ENCODE data around the gene GCK.

DNA sequence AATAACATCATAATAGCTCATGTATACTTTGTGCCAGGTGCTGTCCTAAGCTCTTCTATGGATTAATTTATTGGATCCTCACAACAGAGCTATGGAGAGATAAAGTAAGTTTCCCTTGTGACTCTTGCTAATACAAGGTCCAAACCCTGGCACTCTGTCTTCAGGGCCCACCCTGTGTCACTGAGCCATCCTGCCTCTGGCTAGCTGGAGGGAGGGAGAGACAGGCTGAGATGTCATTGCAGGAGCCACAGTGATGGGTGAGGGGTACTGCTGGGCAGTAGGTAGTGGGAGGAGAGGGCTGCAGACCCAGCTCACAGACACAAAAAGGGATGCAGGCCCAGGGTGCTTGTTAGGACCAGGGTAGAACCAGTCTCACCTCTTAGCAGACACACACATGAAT, 16.9 kb downstream of the GCK start:
- TF ChIP-seq, protein P1, sequence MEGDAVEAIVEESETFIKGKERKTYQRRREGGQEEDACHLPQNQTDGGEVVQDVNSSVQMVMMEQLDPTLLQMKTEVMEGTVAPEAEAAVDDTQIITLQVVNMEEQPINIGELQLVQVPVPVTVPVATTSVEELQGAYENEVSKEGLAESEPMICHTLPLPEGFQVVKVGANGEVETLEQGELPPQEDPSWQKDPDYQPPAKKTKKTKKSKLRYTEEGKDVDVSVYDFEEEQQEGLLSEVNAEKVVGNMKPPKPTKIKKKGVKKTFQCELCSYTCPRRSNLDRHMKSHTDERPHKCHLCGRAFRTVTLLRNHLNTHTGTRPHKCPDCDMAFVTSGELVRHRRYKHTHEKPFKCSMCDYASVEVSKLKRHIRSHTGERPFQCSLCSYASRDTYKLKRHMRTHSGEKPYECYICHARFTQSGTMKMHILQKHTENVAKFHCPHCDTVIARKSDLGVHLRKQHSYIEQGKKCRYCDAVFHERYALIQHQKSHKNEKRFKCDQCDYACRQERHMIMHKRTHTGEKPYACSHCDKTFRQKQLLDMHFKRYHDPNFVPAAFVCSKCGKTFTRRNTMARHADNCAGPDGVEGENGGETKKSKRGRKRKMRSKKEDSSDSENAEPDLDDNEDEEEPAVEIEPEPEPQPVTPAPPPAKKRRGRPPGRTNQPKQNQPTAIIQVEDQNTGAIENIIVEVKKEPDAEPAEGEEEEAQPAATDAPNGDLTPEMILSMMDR (IDR thresholded peaks at IDR 0.05) = no peak
- TF ChIP-seq POLR2AphosphoS5 (IDR thresholded peaks at IDR 0.05) = no peak
- no peak for TF ChIP-seq POLR2A (IDR thresholded peaks at IDR 0.05)

Measured in breast epithelium (tissue), 3 donors.